Measurements from ENCODE around the gene ZFHX3. TPM values are rescaled to one million over a fixed set of nuclear protein-coding genes. Genes with fewer than 3 reads are reported as not detected.

ZFHX3 gene
- total and polyA plus RNA-seq, 10 of the 15 experiments (the other 5 are each of a cell fraction or from before 2014, with no cell fraction given): 0.68 to 8.6 (median 2.0) TPM

- BruUV-seq (replicated peaks): no TSS peak
- CTCF ChIA-PET: no interaction called here
- intact Hi-C loops (cut with micrococcal nuclease; ENCODE audit: unreplicated experiment) (no loop called here), in situ Hi-C loops (cut with MboI) (no loop called here)
- Histone ChIP-seq H3K4me2 (ENCODE audit: control insufficient read depth, insufficient read depth) (no peak overlapping the region), H3K9me3 (replicated peaks; ENCODE audit: control insufficient read depth, insufficient read depth, low read length) (no peaks in the 10 kb centered on the region), H3K9ac (ENCODE audit: control insufficient read depth, insufficient read depth, low read length) (no peak overlapping the region), H3K4me3 (no peak overlapping the region), H3K79me2 (ENCODE audit: control insufficient read depth, insufficient read depth, low read length) (no peaks in the 10 kb centered on the region; the same call in 1 of the 2 replicates), H4K20me1 (ENCODE audit: control insufficient read depth, insufficient read depth) (no peaks in the 10 kb centered on the region; the same call in 1 of the 2 replicates), H2AFZ (ENCODE audit: control insufficient read depth, low read depth, low read length) (no peak overlapping the region), H3K36me3 (ENCODE audit: control insufficient read depth in 2 of 2, insufficient read depth in 2 of 2, low read length in 1 of 2) (no peaks in the 10 kb centered on the region), H3K27me3 (replicated peaks in 1 of 2; ENCODE audit: control insufficient read depth in 2 of 2, insufficient read depth in 2 of 2, low read length in 1 of 2) (no peaks in the 10 kb centered on the region), H3K4me1 (ENCODE audit: control insufficient read depth, insufficient read depth, low read length) (no peaks in the 10 kb centered on the region), H3K27ac (ENCODE audit: control insufficient read depth, insufficient read depth) (no peak overlapping the region)
- FAIRE-seq: no peak
- no peak for ATAC-seq
- SMC1A ChIA-PET (ENCODE audit: uncharacterized antibody, unreplicated experiment): no interaction called here
- POLR2A ChIA-PET: interaction anchor here (0.5 kb wide), 1 partner anchor 60 kb away, joined by 5 read pairs; no protein-coding TSS in a partner anchor
- 93% methylated on average over 11 of the region's 11 CpGs for WGBS (ENCODE audit: insufficient coverage, insufficient replicate concordance, low lambda C conversion rate, missing lambda C conversion rate)
- no peak for DNase-seq (ENCODE audit: low read depth, low spot score)
- RAD21 ChIA-PET (ENCODE audit: unreplicated experiment): no interaction called here
- TF ChIP-seq MXI1 (IDR thresholded peaks at IDR 0.05; ENCODE audit: low read depth, low read length): no peak
- no peak for TF ChIP-seq SMC3 (IDR thresholded peaks at IDR 0.05; ENCODE audit: borderline replicate concordance, low read length)
- TF ChIP-seq RCOR1 (conservative IDR thresholded peaks at IDR 0.05; ENCODE audit: low read depth, low read length): no peak
- no peak for TF ChIP-seq PRDM15 (CRISPR knock-in tag; IDR thresholded peaks at IDR 0.05)
- no peak for TF ChIP-seq POLR2AphosphoS2 (IDR thresholded peaks at IDR 0.05; ENCODE audit: low read depth, low read length)
- TF ChIP-seq NR2F1 (conservative IDR thresholded peaks at IDR 0.05): no peak
- no peak for TF ChIP-seq ESRRA (IDR thresholded peaks at IDR 0.05; ENCODE audit: low read length)
- no peak for TF ChIP-seq ZBTB11 (CRISPR knock-in tag; IDR thresholded peaks at IDR 0.05)
- no peak for TF ChIP-seq DPF2 (IDR thresholded peaks at IDR 0.05)
- no peak for TF ChIP-seq ZNF592 (IDR thresholded peaks at IDR 0.05)
- no peak for TF ChIP-seq ETV6 (conservative IDR thresholded peaks at IDR 0.05 in 1 of 2, IDR thresholded peaks at IDR 0.05 in 1 of 2; ENCODE audit: borderline replicate concordance in 1 of 2, low read depth in 1 of 2)
- no peak for TF ChIP-seq RAD51 (IDR thresholded peaks at IDR 0.05)
These were observed 62.6 kb downstream of the ZFHX3 start for GRCh38 chr16:72985148-72985941.
